HG02678 (cell line): Measurements from ENCODE around the gene RTL10.
"Not testable (repeated sequence)": the region's sequence is repeated elsewhere in the genome, so short reads cannot be mapped to it uniquely, and the experiment has no call there.

ENCODE experiments used
- ATAC-seq: cut with Tn5 transposase; IDR thresholded peaks from one replicate; pipeline ENCODE4 v1.9.1; 2021; ENCODE audit warnings: mild to moderate bottlenecking, moderate library complexity; ENCODE audit not compliant: unreplicated experiment

RTL10 gene

DNA sequence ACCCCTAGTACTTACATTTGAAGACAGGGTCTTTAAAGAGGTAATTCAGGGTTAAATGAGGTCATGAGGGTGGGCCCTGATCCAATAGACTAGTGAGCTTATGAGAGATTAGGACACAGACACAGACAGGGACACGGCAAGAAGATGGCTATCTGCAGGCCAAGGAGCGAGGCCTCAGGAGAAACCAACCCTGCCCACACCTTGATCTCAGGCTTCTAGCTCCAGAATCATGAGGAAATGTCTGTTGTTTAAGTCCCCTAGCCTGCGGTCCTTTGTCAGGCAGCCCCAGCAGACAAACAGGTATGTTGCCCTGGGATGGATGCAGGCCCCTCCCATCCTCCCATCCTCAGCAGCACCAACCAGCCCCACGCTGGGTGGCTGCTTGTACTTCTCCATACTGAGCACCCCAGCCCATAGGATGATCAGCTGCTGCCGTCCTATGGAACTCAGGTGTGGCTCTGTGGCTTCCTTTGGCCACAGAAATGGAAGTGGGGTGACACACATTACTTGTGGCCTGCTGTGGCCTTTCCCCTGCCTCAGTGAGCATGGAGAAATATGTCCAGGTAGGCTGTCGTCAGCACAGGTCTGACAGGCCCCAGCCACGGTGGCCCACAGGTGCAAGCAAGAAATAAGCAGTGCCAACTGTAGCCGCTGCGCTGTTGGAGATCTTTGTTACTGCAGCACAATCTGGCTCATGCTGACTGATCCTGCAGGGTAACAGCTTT, 7.9 kb downstream of the RTL10 start:
- ATAC-seq, result no peak

DNA sequence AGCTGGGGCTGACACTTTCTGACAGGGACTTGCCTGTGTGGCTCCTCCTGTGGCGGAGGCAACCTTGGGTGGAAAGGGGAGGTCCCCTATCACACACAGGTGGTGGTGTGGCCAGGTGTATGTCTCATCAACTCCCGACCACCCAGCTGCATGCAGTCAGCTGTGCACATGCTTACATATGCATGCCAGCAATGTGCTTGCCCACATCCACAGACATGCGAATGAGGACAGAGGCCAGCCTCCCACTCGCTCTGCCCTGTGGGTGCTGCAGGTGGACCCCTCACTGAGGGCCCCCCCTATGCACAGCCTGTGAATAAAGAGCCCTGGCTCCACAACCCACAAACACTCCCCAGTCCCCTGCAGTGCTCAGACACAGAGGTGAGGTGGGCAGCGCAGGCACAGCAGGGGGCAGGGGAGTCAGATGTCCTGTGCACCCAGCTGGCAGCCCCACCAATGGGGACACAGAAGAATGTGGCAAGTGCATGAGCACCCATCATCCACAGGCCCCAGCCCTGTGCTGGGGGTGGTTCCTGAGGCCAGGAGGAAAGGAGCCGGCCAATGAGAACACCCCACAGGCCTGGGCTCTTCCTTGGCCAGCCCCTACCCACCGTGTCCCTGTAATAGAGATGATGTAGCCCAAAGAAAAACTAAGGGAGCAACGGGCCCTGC, 9.5 kb downstream of the RTL10 start:
- no peak for ATAC-seq

DNA sequence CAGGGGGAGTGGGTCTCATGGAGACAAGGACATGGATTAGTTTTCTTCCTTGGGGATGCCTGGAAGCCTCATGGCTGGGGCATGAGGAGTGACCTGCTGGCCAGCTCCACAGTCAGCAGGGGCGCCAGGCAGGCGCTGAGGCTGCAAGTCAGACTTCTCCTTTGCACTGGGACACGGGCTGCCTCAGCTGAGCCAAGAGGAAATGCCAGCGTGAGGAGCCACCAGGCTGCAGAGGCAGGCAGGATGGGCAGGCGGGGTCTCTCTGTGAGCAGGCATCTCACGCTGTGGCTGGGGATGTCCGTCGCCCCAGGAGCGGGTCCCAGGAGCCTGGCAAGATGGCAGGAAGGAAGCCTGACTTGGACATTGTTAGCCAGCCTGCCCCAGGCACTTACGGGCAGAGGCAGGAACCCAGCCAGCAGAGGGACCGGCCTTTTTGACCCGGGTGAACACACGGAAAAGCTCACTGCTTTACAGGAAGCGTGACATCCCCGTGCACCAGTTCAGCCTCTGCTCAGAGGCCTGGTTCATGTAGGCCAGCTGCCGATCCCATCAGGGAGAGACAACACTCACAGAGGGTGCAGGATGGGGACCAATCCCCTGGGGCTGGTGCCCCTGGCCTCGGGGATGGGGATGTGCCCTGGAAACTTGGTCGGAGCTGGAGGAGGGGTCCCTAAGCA, 10.2 kb downstream of the RTL10 start:
- ATAC-seq, result no peak

DNA sequence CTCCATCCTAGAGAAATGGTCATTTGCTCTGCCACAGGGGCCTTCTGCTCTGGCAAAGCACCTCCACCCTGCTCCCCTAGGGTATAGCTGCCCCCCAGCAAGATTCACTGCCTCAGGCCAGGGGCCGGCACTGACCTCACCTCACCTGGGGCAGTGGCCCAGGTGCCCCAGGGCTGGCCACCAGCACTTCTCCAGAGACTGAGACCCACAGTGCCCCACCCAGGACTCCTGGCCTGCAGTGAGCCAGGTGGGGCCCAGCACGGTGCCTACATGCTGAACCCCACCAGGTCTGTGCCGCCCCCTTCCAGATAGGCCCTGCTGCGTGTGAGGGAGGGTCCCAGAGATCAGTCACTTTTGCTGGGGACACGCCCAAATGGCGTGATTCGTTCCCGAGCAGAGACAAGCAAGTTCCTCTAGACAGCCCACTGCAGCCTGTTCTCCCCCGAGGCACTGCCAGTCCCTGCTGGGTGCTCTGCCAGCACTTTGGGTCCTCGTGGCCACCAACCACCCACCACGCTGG, 10.8 kb downstream of the RTL10 start:
- no peak for ATAC-seq

DNA sequence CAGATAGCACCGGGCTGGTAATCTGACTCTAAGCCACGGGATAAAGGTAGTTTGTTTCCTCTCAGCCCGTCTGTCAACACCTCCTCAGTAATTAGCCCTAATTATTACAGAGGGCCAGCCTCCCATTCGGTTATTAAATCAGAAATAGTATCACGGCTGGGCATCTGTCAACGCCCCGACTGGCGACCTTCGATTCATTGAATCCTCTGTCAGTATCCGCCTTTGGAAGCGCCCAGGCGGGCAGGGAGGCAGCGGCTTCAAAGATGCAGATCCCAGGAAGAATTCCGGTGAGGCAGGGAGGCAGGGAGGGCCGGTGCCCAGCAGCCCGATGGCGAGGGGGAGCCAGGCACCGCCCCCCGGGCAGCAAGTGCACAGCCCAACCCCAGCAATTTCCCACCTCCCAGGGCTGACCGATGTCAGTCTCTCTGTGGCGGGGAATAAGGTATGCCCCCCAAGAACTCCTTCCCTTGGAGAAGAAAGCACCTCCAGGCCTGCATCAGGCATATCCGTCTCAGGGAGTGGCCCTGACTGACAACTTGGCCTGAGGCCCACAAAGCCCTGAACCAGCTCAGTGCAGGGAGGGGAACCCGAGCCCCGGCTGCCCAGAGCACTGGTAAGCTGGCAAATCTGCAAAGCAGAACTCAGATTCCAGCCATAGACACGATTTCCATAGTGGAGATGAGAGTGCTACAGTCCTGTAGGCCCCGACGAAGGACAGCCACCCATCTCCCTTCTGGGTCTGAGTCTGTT, 11.4 kb downstream of the RTL10 start:
- ATAC-seq, result no peak

DNA sequence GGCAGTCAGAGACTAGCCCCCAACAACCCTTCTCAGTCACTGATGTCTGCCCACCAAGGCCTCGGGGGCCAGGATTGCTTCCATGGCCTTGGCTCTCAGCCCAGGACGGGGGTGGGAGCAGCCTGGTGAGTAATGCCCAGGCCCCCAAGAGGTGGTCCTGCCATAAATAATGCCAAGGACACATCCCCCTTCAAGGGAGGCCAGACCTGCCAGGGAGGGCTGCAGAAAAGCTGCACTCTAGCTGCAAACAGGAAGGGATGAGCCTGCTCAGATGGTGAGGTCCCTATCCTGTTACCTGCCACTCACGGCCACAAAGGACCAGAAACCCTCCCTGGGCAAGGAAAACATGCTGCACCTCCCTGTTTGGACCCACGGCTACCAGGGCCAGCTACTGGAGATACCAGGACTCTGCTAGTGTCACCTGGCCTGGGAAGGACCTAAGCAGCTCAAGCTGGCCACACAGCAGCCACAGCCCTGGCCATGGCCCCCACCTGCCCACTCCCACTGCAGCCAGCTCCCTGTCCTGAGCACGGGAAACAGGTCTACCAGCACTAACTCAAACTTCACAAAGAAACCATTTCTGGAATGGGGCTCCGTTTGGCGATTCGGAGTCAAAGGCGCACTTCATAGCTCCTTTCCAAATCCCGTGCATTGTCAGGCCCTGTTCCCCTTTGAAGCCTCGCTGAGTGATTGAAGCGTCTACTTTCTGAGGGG, 12.1 kb downstream of the RTL10 start:
- no peak for ATAC-seq

DNA sequence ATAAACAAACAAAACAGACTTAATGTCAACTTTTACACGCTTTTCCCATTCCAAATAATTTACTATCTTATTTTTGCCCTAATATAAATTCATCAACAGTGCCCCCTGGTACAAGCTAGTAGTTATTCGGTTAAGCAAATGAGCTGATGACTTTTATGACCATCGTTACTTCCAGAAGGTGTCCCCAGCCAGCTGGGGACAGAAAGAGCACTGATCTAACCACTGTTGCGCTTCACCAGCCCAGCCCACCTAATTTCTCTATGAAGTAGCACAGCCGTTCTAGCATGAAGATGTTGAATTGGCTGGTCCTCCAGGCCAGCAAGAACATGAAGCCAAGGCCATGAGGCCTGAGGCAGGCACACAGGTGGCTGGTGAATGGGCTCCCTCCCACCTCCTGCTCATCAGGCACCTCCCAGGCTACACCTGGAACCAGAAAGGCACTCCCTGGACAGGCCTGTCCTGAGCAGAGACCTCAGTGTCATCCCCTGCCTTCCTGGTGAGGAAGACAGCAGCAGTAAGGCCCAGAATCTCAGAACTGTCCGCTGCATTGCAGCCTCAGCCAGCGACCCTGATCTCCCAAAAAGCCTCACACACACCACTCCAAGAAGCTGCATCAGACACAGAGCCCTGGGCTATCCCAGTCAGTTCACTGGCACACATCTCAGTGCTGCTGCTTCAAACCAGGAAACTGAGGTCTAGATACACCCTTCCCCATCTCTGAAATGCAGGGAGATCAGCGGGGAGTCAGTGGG, 12.9 kb downstream of the RTL10 start:
- ATAC-seq, result no peak

DNA sequence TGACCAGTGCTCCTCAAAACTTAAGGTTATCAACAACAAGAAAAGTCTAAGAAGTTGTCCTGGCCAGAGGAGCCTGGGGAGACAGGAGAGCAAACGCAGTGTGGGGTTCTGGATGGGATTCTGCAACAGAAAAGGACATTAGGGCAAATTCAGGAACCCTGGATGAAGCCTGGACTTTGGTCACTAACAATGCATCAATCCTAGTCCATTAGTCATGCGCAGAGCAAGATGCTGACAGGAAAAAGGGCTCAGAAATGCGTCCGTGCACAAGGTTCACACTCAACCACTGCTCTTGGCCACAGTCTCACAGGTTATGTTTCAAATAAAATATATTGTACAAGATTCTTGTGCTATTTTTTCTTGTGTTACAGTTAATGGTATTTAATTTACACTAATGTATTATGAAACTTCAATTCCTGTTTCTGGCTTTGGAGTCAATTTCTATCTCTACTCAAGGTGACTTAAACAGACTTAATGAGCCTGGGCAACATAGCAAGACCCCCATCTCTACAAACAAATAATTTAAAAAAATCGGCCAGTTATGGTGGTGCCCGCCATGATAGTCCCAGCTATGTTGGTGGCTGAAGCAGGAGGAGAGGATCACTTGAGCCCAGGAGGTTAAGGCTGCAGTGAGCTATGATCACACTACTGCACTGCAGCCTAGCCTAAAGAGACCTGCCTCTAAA, 13.6 kb downstream of the RTL10 start:
- no peak for ATAC-seq

DNA sequence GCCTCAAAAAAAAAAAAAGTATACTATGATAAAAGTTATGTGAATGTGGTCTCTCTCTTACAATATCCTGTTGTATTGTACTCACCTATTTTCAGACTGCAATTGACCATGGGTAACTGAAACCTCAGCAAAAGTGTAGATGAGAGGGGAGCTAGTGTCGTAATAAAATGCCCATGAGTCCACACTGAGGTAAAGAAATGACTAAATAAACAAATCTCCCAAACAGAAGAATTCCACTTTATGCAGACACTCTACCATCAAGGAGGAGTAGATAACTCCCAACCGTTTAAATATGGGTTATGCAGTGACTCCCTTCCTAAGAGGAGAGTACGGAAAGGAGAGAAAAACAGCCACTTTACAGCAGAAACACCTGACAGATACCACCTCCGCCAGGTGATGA, 14.6 kb downstream of the RTL10 start:
- ATAC-seq, result no peak

DNA sequence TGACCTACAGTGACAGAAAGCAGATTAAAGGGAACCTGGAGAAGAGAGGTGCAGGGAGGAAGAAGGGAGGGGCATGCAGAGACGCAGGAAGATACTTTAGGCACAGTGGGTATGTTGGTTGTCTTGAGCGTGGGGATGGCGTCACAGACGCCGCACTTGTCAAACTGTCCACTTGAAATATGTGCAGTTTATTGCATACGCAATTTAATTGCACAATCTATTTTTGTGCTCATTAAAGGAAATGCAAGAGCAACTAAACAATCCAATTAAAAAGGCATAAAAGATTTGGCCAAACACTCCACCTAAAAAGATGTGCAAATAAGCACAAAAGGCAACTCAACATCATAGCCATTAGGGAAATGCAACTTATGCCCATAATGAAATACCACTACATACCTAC, 16.8 kb downstream of the RTL10 start:
- ATAC-seq, result no peak

DNA sequence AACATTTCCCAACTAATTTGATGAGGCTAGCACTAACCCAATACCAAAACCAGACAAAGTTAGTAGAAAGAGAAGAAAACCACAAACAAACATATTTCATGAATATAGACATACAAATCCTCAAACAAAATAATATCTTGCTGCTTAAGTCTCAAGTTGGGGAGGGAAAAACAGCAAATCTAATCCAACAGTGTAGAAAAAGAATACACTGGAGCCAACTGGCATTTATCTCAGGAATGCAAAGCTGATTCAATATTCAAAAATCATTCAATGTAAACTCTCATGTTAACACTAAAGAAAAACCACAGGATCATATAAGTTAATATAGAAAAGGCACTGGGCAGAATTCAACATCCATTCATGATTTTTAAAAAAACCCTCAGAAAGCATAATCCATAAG, 18.2 kb downstream of the RTL10 start:
- ATAC-seq, result no peak

DNA sequence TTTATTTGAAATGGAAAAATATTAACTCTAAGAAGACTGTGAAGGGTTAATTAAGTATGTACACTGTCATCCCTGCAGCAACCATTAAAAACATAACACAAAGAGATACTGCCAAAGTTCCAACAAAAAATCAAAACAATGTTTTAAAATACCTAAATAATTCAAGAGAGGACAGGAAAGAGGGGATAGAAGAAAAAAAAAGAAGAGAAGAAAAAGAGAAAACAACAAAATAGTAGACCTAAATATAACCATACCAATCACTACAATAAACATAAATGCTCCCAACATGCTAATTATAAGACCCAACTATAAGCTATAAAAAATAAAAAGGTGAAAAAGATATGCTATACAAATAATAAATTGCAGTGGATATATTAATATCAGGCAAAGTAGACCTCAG, 20.1 kb downstream of the RTL10 start:
- no peak for ATAC-seq

DNA sequence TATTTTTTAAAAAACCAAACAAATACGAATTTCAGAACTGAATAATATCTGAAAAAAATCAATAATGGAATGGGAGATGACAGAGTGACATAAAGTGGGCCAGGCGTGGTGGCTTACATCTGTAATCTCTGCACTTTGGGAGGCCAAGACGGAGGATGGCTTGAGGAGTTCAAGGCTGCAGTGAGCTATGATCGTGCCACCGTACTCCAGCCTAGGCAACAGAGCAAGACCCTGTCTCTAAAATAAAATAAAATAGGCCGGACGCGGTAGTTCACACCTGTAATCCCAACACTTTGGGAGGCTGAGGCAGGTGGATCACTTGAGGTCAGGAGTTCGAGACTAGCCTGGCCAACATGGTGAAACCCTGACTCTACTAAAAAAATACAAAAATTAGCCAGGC, 21.3 kb downstream of the RTL10 start:
- not testable (repeated sequence) for ATAC-seq

DNA sequence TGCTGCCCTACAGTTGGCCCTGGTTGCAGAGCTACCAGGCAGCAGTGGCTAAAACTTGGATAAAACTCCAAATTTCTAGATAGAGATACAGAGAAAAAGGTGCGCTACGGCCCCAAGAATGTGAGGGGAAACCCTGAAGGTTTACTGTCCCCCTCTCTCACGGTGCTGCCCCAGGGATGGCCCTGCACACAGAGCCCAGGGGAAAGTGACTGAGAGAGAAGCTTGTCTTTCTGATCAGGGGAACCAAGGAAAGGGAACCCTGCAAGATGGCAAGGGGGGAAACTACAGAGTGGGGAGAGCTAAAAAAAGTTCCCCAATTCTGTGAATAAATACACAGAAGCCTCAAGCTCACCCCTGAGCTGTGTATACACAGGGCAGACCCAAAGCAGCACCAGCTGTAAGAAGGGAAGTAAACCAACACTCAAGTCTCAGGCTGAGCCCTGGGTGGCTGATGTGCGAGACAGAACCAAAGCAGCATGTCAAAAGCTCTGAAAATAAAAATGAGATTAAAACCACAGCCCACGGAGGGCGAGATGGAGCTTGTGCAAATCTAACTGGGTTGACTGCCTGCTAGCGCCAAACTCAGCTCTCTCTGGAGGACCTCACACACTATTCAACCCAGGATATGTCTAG, 22.1 kb downstream of the RTL10 start:
- ATAC-seq, result no peak

DNA sequence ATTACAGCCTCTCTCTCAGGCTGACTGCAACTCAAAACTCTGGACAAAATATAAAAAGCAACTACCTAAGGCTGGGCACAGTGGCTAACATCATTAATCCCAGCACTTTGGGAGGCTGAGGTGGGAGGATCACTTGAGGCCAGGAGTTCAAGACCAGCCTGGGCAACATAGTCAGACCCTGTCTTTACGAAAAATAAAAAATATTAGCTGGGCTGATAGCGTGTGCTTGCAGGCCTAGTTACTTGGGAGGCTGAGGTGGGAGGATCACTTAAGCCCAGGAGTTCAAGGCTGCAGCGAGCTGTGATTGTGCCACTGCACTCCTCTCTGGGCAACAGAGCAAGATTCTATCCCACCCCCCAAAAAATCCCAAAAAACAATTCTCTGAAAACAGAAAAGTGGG, 22.7 kb downstream of the RTL10 start:
- ATAC-seq, result not testable (repeated sequence)

DNA sequence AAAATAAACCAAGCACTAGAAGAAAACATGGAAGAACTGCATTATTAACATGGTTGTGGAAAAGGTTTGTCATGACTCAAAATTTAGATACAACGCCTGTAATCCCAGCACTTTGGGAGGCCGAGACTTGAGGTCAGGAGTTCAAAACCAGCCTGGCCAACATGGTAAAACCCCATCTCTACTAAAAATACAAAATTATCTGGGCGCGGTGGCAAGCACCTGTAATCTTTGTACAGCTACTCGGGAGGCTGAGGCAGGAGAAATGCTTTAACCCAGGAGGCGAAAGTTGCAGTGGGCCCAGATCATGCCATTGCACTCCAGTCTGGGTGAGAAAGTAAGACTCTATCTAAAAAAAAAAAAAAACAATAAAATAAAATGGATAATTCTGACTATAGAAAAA, 23.7 kb downstream of the RTL10 start:
- ATAC-seq, result no peak

DNA sequence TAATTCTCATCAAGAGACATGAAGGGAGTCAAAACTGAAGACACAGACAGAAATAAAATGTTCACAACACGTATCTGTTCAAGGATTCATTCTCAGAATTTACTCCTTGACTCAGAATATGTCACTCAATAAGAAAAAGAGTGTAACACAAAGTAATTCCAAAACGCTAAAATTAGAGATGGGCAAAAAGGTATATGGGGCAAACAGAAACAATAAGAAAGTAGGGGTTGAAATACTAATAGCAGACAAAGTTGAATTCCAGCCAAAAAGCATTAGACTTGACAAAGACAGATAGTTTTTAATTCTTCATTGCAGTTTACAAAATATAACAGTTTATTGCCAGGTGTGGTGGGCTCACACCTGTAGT, 26.7 kb downstream of the RTL10 start:
- ATAC-seq, result no peak

DNA sequence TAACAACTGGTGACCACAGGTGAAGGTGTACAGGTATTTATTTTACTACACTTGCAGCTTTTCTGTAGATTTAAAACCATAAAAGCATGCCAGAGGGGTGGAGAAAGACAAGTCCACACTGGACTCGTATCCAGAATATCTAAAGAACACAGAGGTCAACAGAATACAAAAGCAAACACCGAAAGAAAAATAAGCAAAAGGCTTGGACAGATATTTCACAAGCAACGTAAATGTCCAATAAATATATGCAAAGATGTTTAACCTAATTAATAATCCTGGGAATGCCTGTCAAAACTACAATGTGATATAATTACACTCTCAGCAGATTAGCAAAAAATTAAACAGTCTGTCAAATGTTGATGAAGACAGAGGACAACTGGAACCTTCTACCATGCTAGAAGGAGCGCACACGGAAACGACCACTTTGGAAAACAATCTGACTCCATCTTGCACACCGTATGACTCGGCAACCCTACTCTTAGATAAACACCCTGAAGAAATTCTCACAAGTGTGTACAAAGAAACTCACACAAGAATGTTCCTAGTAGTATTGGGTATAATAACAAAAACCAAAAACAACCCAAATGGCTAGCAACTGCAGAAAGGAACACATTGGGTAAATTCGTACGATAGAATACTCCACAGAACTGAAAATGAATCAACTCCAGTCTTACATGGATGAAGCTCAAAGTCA, 27.2 kb downstream of the RTL10 start:
- ATAC-seq, result no peak

DNA sequence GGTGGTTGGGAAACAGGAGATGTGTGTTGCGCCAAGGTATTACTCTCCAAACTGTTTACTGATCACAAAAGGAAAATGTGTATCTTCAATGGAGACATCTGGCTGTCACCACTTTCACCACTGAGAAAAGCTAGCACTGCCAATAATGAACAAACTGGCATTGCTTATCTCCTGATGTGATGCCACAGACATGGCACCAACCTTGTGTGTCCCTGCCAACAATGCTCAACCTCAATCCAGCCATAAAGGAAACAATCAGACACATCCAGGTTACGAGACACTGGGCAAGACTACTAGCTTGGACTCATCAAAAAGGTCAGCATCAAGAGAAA, 28.1 kb downstream of the RTL10 start:
- no peak for ATAC-seq
